Iris pigment epithelial cell (primary cell): ENCODE results near the gene ZNF581.
A peak's percentile ranks its signal among the peaks of the same experiment; 100 is the strongest.

Experiments used
- DNase-seq: peaks from one replicate; pipeline ENCODE4 v3.0.0-alpha.2; 2011; ENCODE audit warnings: low read depth

ZNF581 gene

GRCh38 chr19:55611300-55611982, 32.0 kb upstream of the ZNF581 start:
- no peak for DNase-seq

GRCh38 chr19:55611983-55612645, 31.3 kb upstream of the ZNF581 start:
- no peak for DNase-seq

GRCh38 chr19:55613396-55613795, 30.1 kb upstream of the ZNF581 start:
- DNase-seq = no peak

GRCh38 chr19:55613930-55614710, 29.3 kb upstream of the ZNF581 start:
- no peak for DNase-seq

- no peak for DNase-seq
Measured at GRCh38 chr19:55614711-55615542, 28.5 kb upstream of the ZNF581 start.

GRCh38 chr19:55615543-55616394, 27.7 kb upstream of the ZNF581 start:
- no peak for DNase-seq

GRCh38 chr19:55616395-55616875, 27.0 kb upstream of the ZNF581 start:
- no peak for DNase-seq

- no peak for DNase-seq
Measured at GRCh38 chr19:55617426-55617825, 26.0 kb upstream of the ZNF581 start.

GRCh38 chr19:55618426-55618825, 25.0 kb upstream of the ZNF581 start:
- no peak for DNase-seq

GRCh38 chr19:55619286-55619685, 24.2 kb upstream of the ZNF581 start:
- peak; percentile 65 for DNase-seq

- DNase-seq = peak; percentile 41
Measured at GRCh38 chr19:55620410-55621204, 22.8 kb upstream of the ZNF581 start.

GRCh38 chr19:55621205-55621672, 22.2 kb upstream of the ZNF581 start:
- no peak for DNase-seq

GRCh38 chr19:55621673-55622231, 21.7 kb upstream of the ZNF581 start:
- no peak for DNase-seq

- DNase-seq = no peak
Measured at GRCh38 chr19:55622242-55622969, 21.0 kb upstream of the ZNF581 start.

- DNase-seq = no peak
Measured at GRCh38 chr19:55623130-55623529, 20.3 kb upstream of the ZNF581 start.

- no peak for DNase-seq
Measured at GRCh38 chr19:55623561-55623960, 19.9 kb upstream of the ZNF581 start.

- peak; percentile 85 for DNase-seq
Measured at GRCh38 chr19:55624109-55625003, 19.1 kb upstream of the ZNF581 start, which contains the start of gene ZNF784. TSS of gene ZNF784 (minus strand) at chr19:55624566. CDS start at chr19:55624561, 5 bp downstream.

- DNase-seq = no peak
Measured at GRCh38 chr19:55625004-55625326, 18.5 kb upstream of the ZNF581 start.
